IMR-90 (cell line): ENCODE data around the gene UCP2. TPM values are rescaled to one million over a fixed set of nuclear protein-coding genes. Genes with fewer than 3 reads are reported as not detected.

ENCODE experiments used
- ATAC-seq: fragments of 200-7000 bp; cut with Tn5 transposase; 2 replicates; pipeline ENCODE4 v1.9.1; 2020; ENCODE audit warnings: low read depth, mild to moderate bottlenecking, moderate library complexity
- BruUV-seq: library from RNA; stranded (reverse); fragments of 400-500 nt; replicated peaks from 2 replicates; lab custom pipeline; 2021; lab: Mats Ljungman, UMichigan
- CTCF ChIA-PET: fragments of 300-600 bp; formaldehyde crosslinking; extraction: SDS; loops from one replicate; lab custom pipeline; 2021; ENCODE audit warnings: antibody characterized with exemption; lab: Yijun Ruan, JAX
- POLR2A ChIA-PET: fragments of 300-600 bp; sonication (Branson Sonifier 250); formaldehyde crosslinking; loops from one replicate; lab custom pipeline; 2022; ENCODE audit warnings: antibody characterized with exemption; ENCODE audit not compliant: unreplicated experiment; lab: Charles Lee
- DNase-seq: peaks from one replicate; pipeline ENCODE4 v3.0.0; 2013
- H2AFZ ChIP-seq: replicated peaks from 2 replicates; pipeline ENCODE3; 2013; ENCODE audit warnings: low read length, mild to moderate bottlenecking; ENCODE audit not compliant: poor library complexity
- H2AK5ac ChIP-seq: 2 replicates; pipeline ENCODE4 v1.6.1; 2013; ENCODE audit warnings: low read depth, low read length, inconsistent platforms
- H2AK9ac ChIP-seq: replicated peaks from 2 replicates; pipeline ENCODE3; 2013; ENCODE audit warnings: mild to moderate bottlenecking, low read depth, low read length, moderate library complexity; ENCODE audit not compliant: poor library complexity
- H2BK120ac ChIP-seq: 2 replicates; pipeline ENCODE4 v1.6.1; 2013; ENCODE audit warnings: low read depth, low read length, inconsistent platforms
- H2BK15ac ChIP-seq: 3 replicates; pipeline ENCODE4 v1.6.1; 2013; ENCODE audit warnings: low read depth, low read length, inconsistent platforms
- H2BK20ac ChIP-seq: 2 replicates; pipeline ENCODE4 v1.6.1; 2013; ENCODE audit warnings: low read depth, mild to moderate bottlenecking, inconsistent platforms, low read length, moderate library complexity
- H2BK5ac ChIP-seq: 2 replicates; pipeline ENCODE4 v1.6.1; 2013; ENCODE audit warnings: mild to moderate bottlenecking, low read depth, low read length, inconsistent platforms; ENCODE audit not compliant: poor library complexity, severe bottlenecking
- H3K14ac ChIP-seq: replicated peaks from 2 replicates; pipeline ENCODE4 v1.6.1; 2013; ENCODE audit warnings: low read depth, low read length, inconsistent platforms
- H3K18ac ChIP-seq: 2 replicates; pipeline ENCODE4 v1.6.1; 2013; ENCODE audit warnings: low read depth, low read length, control low read depth
- H3K23ac ChIP-seq: 2 replicates; pipeline ENCODE4 v1.6.1; 2013; ENCODE audit warnings: low read depth, low read length, inconsistent platforms
- H3K27ac ChIP-seq: 2 replicates; pipeline ENCODE4 v1.5.1; 2013; ENCODE audit warnings: mild to moderate bottlenecking, control low read depth, low read length; ENCODE audit not compliant: insufficient read depth
- H3K27me3 ChIP-seq: 2 replicates; pipeline ENCODE4 v1.6.1; 2013; ENCODE audit warnings: low read length; ENCODE audit not compliant: control insufficient read depth, insufficient read depth
- H3K36me3 ChIP-seq: 2 replicates; pipeline ENCODE4 v1.6.1; 2013; ENCODE audit warnings: low read length, mixed read lengths; ENCODE audit not compliant: control insufficient read depth, insufficient read depth
- H3K4ac ChIP-seq: 2 replicates; pipeline ENCODE4 v1.6.1; 2013; ENCODE audit warnings: low read depth, low read length, inconsistent platforms
- H3K4me1 ChIP-seq: 2 replicates; pipeline ENCODE4 v1.6.1; 2013; ENCODE audit warnings: low read length, mixed read lengths; ENCODE audit not compliant: control insufficient read depth, insufficient read depth
- H3K4me2 ChIP-seq: 2 replicates; pipeline ENCODE4 v1.6.1; 2013; ENCODE audit warnings: low read depth, mild to moderate bottlenecking, control low read depth, low read length, moderate library complexity
- H3K4me3 ChIP-seq: 2 replicates; pipeline ENCODE4 v1.5.1; 2013; ENCODE audit warnings: low read depth, mild to moderate bottlenecking, control low read depth, low read length, moderate library complexity; ENCODE audit not compliant: insufficient read depth
- H3K56ac ChIP-seq: 2 replicates; pipeline ENCODE4 v1.6.1; 2013; ENCODE audit warnings: low read length, inconsistent platforms; ENCODE audit not compliant: insufficient read depth; ENCODE audit errors: extremely low read depth
- H3K79me1 ChIP-seq, 2 experiments: 2 replicates each; pipeline ENCODE4 v1.6.1; 2013; ENCODE audit warnings: low read length in 2 of 2, inconsistent platforms in 1 of 2, low read depth in 1 of 2
- H3K9ac ChIP-seq: 2 replicates; pipeline ENCODE4 v1.6.1; 2013; ENCODE audit warnings: low read depth, low read length, control low read depth
- H3K9me1 ChIP-seq: 2 replicates; pipeline ENCODE4 v1.6.1; 2013; ENCODE audit warnings: low read length, inconsistent platforms; ENCODE audit not compliant: insufficient read depth
- H3K9me3 ChIP-seq: 2 replicates; pipeline ENCODE4 v1.6.1; 2013; ENCODE audit warnings: low read length; ENCODE audit not compliant: control insufficient read depth, insufficient read depth
- H4K20me1 ChIP-seq: 2 replicates; pipeline ENCODE4 v1.6.1; 2013; ENCODE audit warnings: low read length, inconsistent platforms; ENCODE audit not compliant: insufficient read depth
- H4K5ac ChIP-seq: 2 replicates; pipeline ENCODE4 v1.6.1; 2013; ENCODE audit warnings: mild to moderate bottlenecking, low read depth, low read length, control low read depth
- H4K8ac ChIP-seq, 2 experiments: 2 replicates each; pipeline ENCODE4 v1.6.1; 2013; ENCODE audit warnings: low read depth in 2 of 2, low read length in 2 of 2, control low read depth in 1 of 2, inconsistent platforms in 1 of 2
- H4K91ac ChIP-seq: 2 replicates; pipeline ENCODE4 v1.6.1; 2013; ENCODE audit warnings: low read depth, low read length, inconsistent platforms; ENCODE audit not compliant: insufficient read depth
- BHLHE40 ChIP-seq: fragments of 150-350 bp; IDR thresholded peaks from 2 replicates; pipeline ENCODE4 v1.6.1; 2016; ENCODE audit warnings: mild to moderate bottlenecking, low read depth, low read length
- CEBPB ChIP-seq: IDR thresholded peaks from 2 replicates; pipeline ENCODE4 v1.6.1; 2012; ENCODE audit warnings: low read depth, low read length, improper control_type of control experiment
- CHD1 ChIP-seq: IDR thresholded peaks from 2 replicates; pipeline ENCODE4 v1.6.1; 2012; ENCODE audit warnings: low read depth, low read length, improper control_type of control experiment
- CTCF ChIP-seq: conservative IDR thresholded peaks from 2 replicates; pipeline ENCODE4 v1.5.1; 2012; ENCODE audit warnings: mild to moderate bottlenecking, low read depth, low read length, improper control_type of control experiment
- ELK1 ChIP-seq: fragments of 150-350 bp; IDR thresholded peaks from 2 replicates; pipeline ENCODE4 v1.6.1; 2016; ENCODE audit warnings: low read depth, mild to moderate bottlenecking, low read length, moderate library complexity, borderline replicate concordance
- FOS ChIP-seq: fragments of 150-350 bp; IDR thresholded peaks from 2 replicates; pipeline ENCODE4 v1.6.1; 2016; ENCODE audit warnings: low read depth, low read length
- MAZ ChIP-seq: IDR thresholded peaks from 2 replicates; pipeline ENCODE4 v1.6.1; 2012; ENCODE audit warnings: low read depth, mild to moderate bottlenecking, low read length, improper control_type of control experiment, moderate library complexity, borderline replicate concordance
- MXI1 ChIP-seq: IDR thresholded peaks from 2 replicates; pipeline ENCODE4 v1.6.1; 2012; ENCODE audit warnings: low read depth, mild to moderate bottlenecking, low read length, moderate library complexity, borderline replicate concordance
- NFE2L2 ChIP-seq: fragments of 150-350 bp; IDR thresholded peaks from 2 replicates; pipeline ENCODE4 v1.6.1; 2016; ENCODE audit warnings: low read depth, mild to moderate bottlenecking, low read length
- POLR2A ChIP-seq: IDR thresholded peaks from 2 replicates; pipeline ENCODE4 v1.6.1; 2012; ENCODE audit warnings: mild to moderate bottlenecking, low read depth, low read length
- RCOR1 ChIP-seq: IDR thresholded peaks from 2 replicates; pipeline ENCODE4 v1.6.1; 2012; ENCODE audit warnings: mild to moderate bottlenecking, low read length, improper control_type of control experiment; ENCODE audit not compliant: insufficient replicate concordance
- dilution Hi-C: fragments of 300-500 bp; cut with HindIII; formaldehyde crosslinking; loops from one replicate; pipeline ENCODE4 v1.14.3; 2018; ENCODE audit warnings: low sequenced_read_pairs; ENCODE audit not compliant: unreplicated experiment
- in situ Hi-C: fragments of 300-500 bp; cut with MboI; formaldehyde crosslinking; loops from 3 replicates; pipeline ENCODE4 v1.14.3; 2019; ENCODE audit warnings: low sequenced_read_pairs, inconsistent platforms, mixed read lengths
- intact Hi-C: fragments of 100-400 bp; cut with micrococcal nuclease; formaldehyde crosslinking; loops from 2 replicates; pipeline ENCODE4 v1.10.0; 2022
- polyA plus RNA-seq, 3 experiments: library from polyadenylated mRNA; depleted of rRNA; stranded (reverse); fragments of >200 nt; gene quantifications; 2 replicates each; pipeline ENCODE4 v1.2.3, GENCODE V29; 2012; ENCODE audit warnings: low replicate concordance in 1 of 3
- total RNA-seq: library from RNA; depleted of rRNA; stranded (reverse); fragments of >200 nt; gene quantifications from 2 replicates; pipeline ENCODE4 v1.2.3, GENCODE V29; 2012

UCP2 gene
- total and polyA plus RNA-seq, 2 of the 4 experiments (the other 2 are of a cell fraction) = 2.0 to 11.9 TPM

- ChIA-PET POLR2A (no interaction called here), CTCF (no interaction called here)
- Histone ChIP-seq H3K79me1 (peaks cover 0 to 5% of the 10 kb centered on the region in 2 experiments; a peak in 2 of 4 replicates), H4K20me1 (0 out of 2 replicates have a peak, but pooled peaks cover 3% of the 10 kb centered on the region), H2BK15ac (no peak overlapping the region), H2BK120ac (no peak overlapping the region), H3K27ac (no peak overlapping the region), H3K9ac (no peak overlapping the region), H2AK5ac (peak overlapping the region; percentile 46; the same call in 1 of the 2 replicates), H3K36me3 (0 out of 2 replicates have a peak, but pooled peaks cover 1% of the 10 kb centered on the region), H2AK9ac (no peak overlapping the region), H3K4me2 (no peak overlapping the region), H3K4me1 (peaks cover 25% of the 10 kb centered on the region), H2AFZ (no peak overlapping the region), H4K5ac (no peak overlapping the region), H4K91ac (no peak overlapping the region), H3K4me3 (no peak overlapping the region), H3K9me1 (peaks cover 14% of the 10 kb centered on the region), H2BK5ac (no peak overlapping the region), H2BK20ac (no peak overlapping the region), H3K56ac (no peak overlapping the region), H3K18ac (no peak overlapping the region), H3K9me3 (no peaks in the 10 kb centered on the region), H4K8ac (no peak overlapping the region), H3K14ac (no peak overlapping the region), H3K23ac (no peak overlapping the region), H3K27me3 (no peaks in the 10 kb centered on the region), H3K4ac (no peak overlapping the region)
- in situ Hi-C loops = no loop called here
- BruUV-seq = no TSS peak
- dilution Hi-C loops = no loop called here
- DNase-seq (no peak), ATAC-seq (no peak)
- TF ChIP-seq FOS = no peak
- TF ChIP-seq RCOR1 = no peak
- no peak for TF ChIP-seq POLR2A
- no peak for TF ChIP-seq CHD1
- TF ChIP-seq NFE2L2 = no peak
- no peak for TF ChIP-seq BHLHE40
- no peak for TF ChIP-seq CEBPB
- TF ChIP-seq MXI1 = no peak
- no peak for TF ChIP-seq CTCF
- TF ChIP-seq ELK1 = no peak
- TF ChIP-seq MAZ = no peak
- intact Hi-C loops = no loop called here
Observed at GRCh38 chr11:74023276-74023675, 40.6 kb upstream of the UCP2 start.
